IMR-90 (cell line): ENCODE results near the gene CLNK. TPM values are rescaled to one million over a fixed set of nuclear protein-coding genes. Genes with fewer than 3 reads are reported as not detected.

Experiments
- ATAC-seq: fragments of 200-7000 bp; cut with Tn5 transposase; 2 replicates; pipeline ENCODE4 v1.9.1; 2020; ENCODE audit warnings: low read depth, mild to moderate bottlenecking, moderate library complexity
- BruUV-seq: library from RNA; stranded (reverse); fragments of 400-500 nt; replicated peaks from 2 replicates; lab custom pipeline; 2021; lab: Mats Ljungman, UMichigan
- CTCF ChIA-PET: fragments of 300-600 bp; formaldehyde crosslinking; extraction: SDS; loops from one replicate; lab custom pipeline; 2021; ENCODE audit warnings: antibody characterized with exemption; lab: Yijun Ruan, JAX
- POLR2A ChIA-PET: fragments of 300-600 bp; sonication (Branson Sonifier 250); formaldehyde crosslinking; loops from one replicate; lab custom pipeline; 2022; ENCODE audit warnings: antibody characterized with exemption; ENCODE audit not compliant: unreplicated experiment; lab: Charles Lee
- DNase-seq: peaks from one replicate; pipeline ENCODE4 v3.0.0; 2013
- H2AFZ ChIP-seq: replicated peaks from 2 replicates; pipeline ENCODE3; 2013; ENCODE audit warnings: low read length, mild to moderate bottlenecking; ENCODE audit not compliant: poor library complexity
- H2AK5ac ChIP-seq: 2 replicates; pipeline ENCODE4 v1.6.1; 2013; ENCODE audit warnings: low read depth, low read length, inconsistent platforms
- H2AK9ac ChIP-seq: replicated peaks from 2 replicates; pipeline ENCODE3; 2013; ENCODE audit warnings: mild to moderate bottlenecking, low read depth, low read length, moderate library complexity; ENCODE audit not compliant: poor library complexity
- H2BK120ac ChIP-seq: 2 replicates; pipeline ENCODE4 v1.6.1; 2013; ENCODE audit warnings: low read depth, low read length, inconsistent platforms
- H2BK15ac ChIP-seq: 3 replicates; pipeline ENCODE4 v1.6.1; 2013; ENCODE audit warnings: low read depth, low read length, inconsistent platforms
- H2BK20ac ChIP-seq: 2 replicates; pipeline ENCODE4 v1.6.1; 2013; ENCODE audit warnings: low read depth, mild to moderate bottlenecking, inconsistent platforms, low read length, moderate library complexity
- H2BK5ac ChIP-seq: 2 replicates; pipeline ENCODE4 v1.6.1; 2013; ENCODE audit warnings: mild to moderate bottlenecking, low read depth, low read length, inconsistent platforms; ENCODE audit not compliant: poor library complexity, severe bottlenecking
- H3K14ac ChIP-seq: replicated peaks from 2 replicates; pipeline ENCODE4 v1.6.1; 2013; ENCODE audit warnings: low read depth, low read length, inconsistent platforms
- H3K18ac ChIP-seq: 2 replicates; pipeline ENCODE4 v1.6.1; 2013; ENCODE audit warnings: low read depth, low read length, control low read depth
- H3K23ac ChIP-seq: 2 replicates; pipeline ENCODE4 v1.6.1; 2013; ENCODE audit warnings: low read depth, low read length, inconsistent platforms
- H3K27ac ChIP-seq: 2 replicates; pipeline ENCODE4 v1.5.1; 2013; ENCODE audit warnings: mild to moderate bottlenecking, control low read depth, low read length; ENCODE audit not compliant: insufficient read depth
- H3K27me3 ChIP-seq: 2 replicates; pipeline ENCODE4 v1.6.1; 2013; ENCODE audit warnings: low read length; ENCODE audit not compliant: control insufficient read depth, insufficient read depth
- H3K36me3 ChIP-seq: 2 replicates; pipeline ENCODE4 v1.6.1; 2013; ENCODE audit warnings: low read length, mixed read lengths; ENCODE audit not compliant: control insufficient read depth, insufficient read depth
- H3K4ac ChIP-seq: 2 replicates; pipeline ENCODE4 v1.6.1; 2013; ENCODE audit warnings: low read depth, low read length, inconsistent platforms
- H3K4me1 ChIP-seq: 2 replicates; pipeline ENCODE4 v1.6.1; 2013; ENCODE audit warnings: low read length, mixed read lengths; ENCODE audit not compliant: control insufficient read depth, insufficient read depth
- H3K4me2 ChIP-seq: 2 replicates; pipeline ENCODE4 v1.6.1; 2013; ENCODE audit warnings: low read depth, mild to moderate bottlenecking, control low read depth, low read length, moderate library complexity
- H3K4me3 ChIP-seq: 2 replicates; pipeline ENCODE4 v1.5.1; 2013; ENCODE audit warnings: low read depth, mild to moderate bottlenecking, control low read depth, low read length, moderate library complexity; ENCODE audit not compliant: insufficient read depth
- H3K56ac ChIP-seq: 2 replicates; pipeline ENCODE4 v1.6.1; 2013; ENCODE audit warnings: low read length, inconsistent platforms; ENCODE audit not compliant: insufficient read depth; ENCODE audit errors: extremely low read depth
- H3K79me1 ChIP-seq, 2 experiments: 2 replicates each; pipeline ENCODE4 v1.6.1; 2013; ENCODE audit warnings: low read length in 2 of 2, inconsistent platforms in 1 of 2, low read depth in 1 of 2
- H3K9ac ChIP-seq: 2 replicates; pipeline ENCODE4 v1.6.1; 2013; ENCODE audit warnings: low read depth, low read length, control low read depth
- H3K9me1 ChIP-seq: 2 replicates; pipeline ENCODE4 v1.6.1; 2013; ENCODE audit warnings: low read length, inconsistent platforms; ENCODE audit not compliant: insufficient read depth
- H3K9me3 ChIP-seq: 2 replicates; pipeline ENCODE4 v1.6.1; 2013; ENCODE audit warnings: low read length; ENCODE audit not compliant: control insufficient read depth, insufficient read depth
- H4K20me1 ChIP-seq: 2 replicates; pipeline ENCODE4 v1.6.1; 2013; ENCODE audit warnings: low read length, inconsistent platforms; ENCODE audit not compliant: insufficient read depth
- H4K5ac ChIP-seq: 2 replicates; pipeline ENCODE4 v1.6.1; 2013; ENCODE audit warnings: mild to moderate bottlenecking, low read depth, low read length, control low read depth
- H4K8ac ChIP-seq, 2 experiments: 2 replicates each; pipeline ENCODE4 v1.6.1; 2013; ENCODE audit warnings: low read depth in 2 of 2, low read length in 2 of 2, control low read depth in 1 of 2, inconsistent platforms in 1 of 2
- H4K91ac ChIP-seq: 2 replicates; pipeline ENCODE4 v1.6.1; 2013; ENCODE audit warnings: low read depth, low read length, inconsistent platforms; ENCODE audit not compliant: insufficient read depth
- BHLHE40 ChIP-seq: fragments of 150-350 bp; IDR thresholded peaks from 2 replicates; pipeline ENCODE4 v1.6.1; 2016; ENCODE audit warnings: mild to moderate bottlenecking, low read depth, low read length
- CEBPB ChIP-seq: IDR thresholded peaks from 2 replicates; pipeline ENCODE4 v1.6.1; 2012; ENCODE audit warnings: low read depth, low read length, improper control_type of control experiment
- CHD1 ChIP-seq: IDR thresholded peaks from 2 replicates; pipeline ENCODE4 v1.6.1; 2012; ENCODE audit warnings: low read depth, low read length, improper control_type of control experiment
- CTCF ChIP-seq: conservative IDR thresholded peaks from 2 replicates; pipeline ENCODE4 v1.5.1; 2012; ENCODE audit warnings: mild to moderate bottlenecking, low read depth, low read length, improper control_type of control experiment
- ELK1 ChIP-seq: fragments of 150-350 bp; IDR thresholded peaks from 2 replicates; pipeline ENCODE4 v1.6.1; 2016; ENCODE audit warnings: low read depth, mild to moderate bottlenecking, low read length, moderate library complexity, borderline replicate concordance
- FOS ChIP-seq: fragments of 150-350 bp; IDR thresholded peaks from 2 replicates; pipeline ENCODE4 v1.6.1; 2016; ENCODE audit warnings: low read depth, low read length
- MAFK ChIP-seq: IDR thresholded peaks from 2 replicates; pipeline ENCODE4 v1.6.1; 2012; ENCODE audit warnings: low read depth, low read length, improper control_type of control experiment
- MAZ ChIP-seq: IDR thresholded peaks from 2 replicates; pipeline ENCODE4 v1.6.1; 2012; ENCODE audit warnings: low read depth, mild to moderate bottlenecking, low read length, improper control_type of control experiment, moderate library complexity, borderline replicate concordance
- MXI1 ChIP-seq: IDR thresholded peaks from 2 replicates; pipeline ENCODE4 v1.6.1; 2012; ENCODE audit warnings: low read depth, mild to moderate bottlenecking, low read length, moderate library complexity, borderline replicate concordance
- NFE2L2 ChIP-seq: fragments of 150-350 bp; IDR thresholded peaks from 2 replicates; pipeline ENCODE4 v1.6.1; 2016; ENCODE audit warnings: low read depth, mild to moderate bottlenecking, low read length
- POLR2A ChIP-seq: IDR thresholded peaks from 2 replicates; pipeline ENCODE4 v1.6.1; 2012; ENCODE audit warnings: mild to moderate bottlenecking, low read depth, low read length
- RAD21 ChIP-seq: IDR thresholded peaks from 2 replicates; pipeline ENCODE4 v1.6.1; 2012; ENCODE audit warnings: low read length, improper control_type of control experiment
- RCOR1 ChIP-seq: IDR thresholded peaks from 2 replicates; pipeline ENCODE4 v1.6.1; 2012; ENCODE audit warnings: mild to moderate bottlenecking, low read length, improper control_type of control experiment; ENCODE audit not compliant: insufficient replicate concordance
- RFX5 ChIP-seq: IDR thresholded peaks from 2 replicates; pipeline ENCODE4 v1.8.0; 2012; ENCODE audit warnings: low read depth, mild to moderate bottlenecking, low read length, moderate library complexity
- SMC3 ChIP-seq: fragments of 150-350 bp; IDR thresholded peaks from 2 replicates; pipeline ENCODE4 v1.6.1; 2016; ENCODE audit warnings: low read depth, mild to moderate bottlenecking, antibody characterized with exemption, low read length, moderate library complexity
- USF2 ChIP-seq: fragments of 150-350 bp; IDR thresholded peaks from 2 replicates; pipeline ENCODE4 v1.6.1; 2017; ENCODE audit warnings: mild to moderate bottlenecking, antibody characterized with exemption, low read length, low read depth
- WGBS, 2 experiments: methylation state at CpG; one replicate each; pipeline versions ENCODE4 v1.1.5 to v1.1.7; 2013; ENCODE audit warnings: missing lambda C conversion rate in 2 of 2; ENCODE audit not compliant: insufficient read length in 1 of 2; ENCODE audit errors: extremely low coverage in 2 of 2; 5-methylcytosine and 5-hydroxymethylcytosine counted together
- dilution Hi-C: fragments of 300-500 bp; cut with HindIII; formaldehyde crosslinking; loops from one replicate; pipeline ENCODE4 v1.14.3; 2018; ENCODE audit warnings: low sequenced_read_pairs; ENCODE audit not compliant: unreplicated experiment
- in situ Hi-C: fragments of 300-500 bp; cut with MboI; formaldehyde crosslinking; loops from 3 replicates; pipeline ENCODE4 v1.14.3; 2019; ENCODE audit warnings: low sequenced_read_pairs, inconsistent platforms, mixed read lengths
- intact Hi-C: fragments of 100-400 bp; cut with micrococcal nuclease; formaldehyde crosslinking; loops from 2 replicates; pipeline ENCODE4 v1.10.0; 2022
- polyA plus RNA-seq, 3 experiments: library from polyadenylated mRNA; depleted of rRNA; stranded (reverse); fragments of >200 nt; gene quantifications; 2 replicates each; pipeline ENCODE4 v1.2.3, GENCODE V29; 2012; ENCODE audit warnings: low replicate concordance in 1 of 3
- total RNA-seq: library from RNA; depleted of rRNA; stranded (reverse); fragments of >200 nt; gene quantifications from 2 replicates; pipeline ENCODE4 v1.2.3, GENCODE V29; 2012

Gene CLNK
- total and polyA plus RNA-seq, 2 of the 4 experiments (the other 2 are of a cell fraction): not detected

GRCh38 chr4:10687526-10687925 is 3.0 kb upstream of the CLNK start:
- H4K8ac ChIP-seq: no peak overlapping the region
- H2BK15ac ChIP-seq: no peak overlapping the region
- no peak overlapping the region for H2AK9ac ChIP-seq
- TF ChIP-seq MAZ (no peak), SMC3 (no peak), CEBPB (no peak), RFX5 (no peak), RCOR1 (no peak), MXI1 (no peak), FOS (no peak), USF2 (no peak), ELK1 (no peak), CHD1 (no peak), POLR2A (no peak), NFE2L2 (no peak), MAFK (no peak), CTCF (no peak), BHLHE40 (no peak), RAD21 (no peak)
- DNase-seq (no peak), ATAC-seq (no peak)
- WGBS, 2 experiments: 71% methylated on average over 1 of the region's 5 CpGs; no CpG with 5 or more reads in 1 of the 2 experiments
- H3K14ac ChIP-seq: no peak overlapping the region
- in situ Hi-C loops (no loop called here), dilution Hi-C loops (no loop called here), intact Hi-C loops (no loop called here)
- no peak overlapping the region for H4K5ac ChIP-seq
- POLR2A ChIA-PET: no interaction called here
- H3K4me3 ChIP-seq: no peak overlapping the region
- H2AK5ac ChIP-seq: no peak overlapping the region
- H4K20me1 ChIP-seq: no peaks in the 10 kb centered on the region
- BruUV-seq: no TSS peak
- no peak overlapping the region for H2AFZ ChIP-seq
- no peaks in the 10 kb centered on the region for H3K4me1 ChIP-seq
- no peak overlapping the region for H2BK5ac ChIP-seq
- no peaks in the 10 kb centered on the region for H3K9me1 ChIP-seq
- H3K36me3 ChIP-seq: no peaks in the 10 kb centered on the region
- CTCF ChIA-PET: no interaction called here
- no peaks in the 10 kb centered on the region for H3K79me1 ChIP-seq
- no peak overlapping the region for H3K9ac ChIP-seq
- H3K4ac ChIP-seq: no peak overlapping the region
- no peak overlapping the region for H2BK120ac ChIP-seq
- H3K27ac ChIP-seq: no peak overlapping the region
- H3K9me3 ChIP-seq: no peaks in the 10 kb centered on the region
- H3K23ac ChIP-seq: no peak overlapping the region
- no peaks in the 10 kb centered on the region for H3K27me3 ChIP-seq
- H3K18ac ChIP-seq: no peak overlapping the region
- H2BK20ac ChIP-seq: no peak overlapping the region
- H3K4me2 ChIP-seq: no peak overlapping the region
- H4K91ac ChIP-seq: no peak overlapping the region
- no peak overlapping the region for H3K56ac ChIP-seq
